Measurements from ENCODE around the gene CNEP1R1.

DNA sequence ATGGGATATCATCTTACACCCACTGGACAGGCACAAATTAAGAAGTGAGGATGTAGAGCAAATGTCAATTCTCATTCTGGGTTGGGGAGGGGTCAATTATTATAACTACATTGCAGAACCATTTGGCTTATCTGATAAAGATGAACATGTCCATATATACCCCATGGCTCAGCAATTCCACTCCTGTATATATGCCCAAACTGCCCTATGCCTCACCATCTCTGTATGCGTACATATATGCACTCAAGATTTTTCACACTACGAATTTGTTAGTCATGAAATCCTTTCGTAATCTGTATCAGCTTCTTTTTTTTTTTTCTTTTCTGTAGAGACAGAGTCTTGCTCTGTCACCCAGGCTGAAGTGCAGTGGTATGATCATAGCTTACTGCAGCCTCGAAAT, 20.8 kb upstream of the CNEP1R1 start:
- TF ChIP-seq, protein P1, sequence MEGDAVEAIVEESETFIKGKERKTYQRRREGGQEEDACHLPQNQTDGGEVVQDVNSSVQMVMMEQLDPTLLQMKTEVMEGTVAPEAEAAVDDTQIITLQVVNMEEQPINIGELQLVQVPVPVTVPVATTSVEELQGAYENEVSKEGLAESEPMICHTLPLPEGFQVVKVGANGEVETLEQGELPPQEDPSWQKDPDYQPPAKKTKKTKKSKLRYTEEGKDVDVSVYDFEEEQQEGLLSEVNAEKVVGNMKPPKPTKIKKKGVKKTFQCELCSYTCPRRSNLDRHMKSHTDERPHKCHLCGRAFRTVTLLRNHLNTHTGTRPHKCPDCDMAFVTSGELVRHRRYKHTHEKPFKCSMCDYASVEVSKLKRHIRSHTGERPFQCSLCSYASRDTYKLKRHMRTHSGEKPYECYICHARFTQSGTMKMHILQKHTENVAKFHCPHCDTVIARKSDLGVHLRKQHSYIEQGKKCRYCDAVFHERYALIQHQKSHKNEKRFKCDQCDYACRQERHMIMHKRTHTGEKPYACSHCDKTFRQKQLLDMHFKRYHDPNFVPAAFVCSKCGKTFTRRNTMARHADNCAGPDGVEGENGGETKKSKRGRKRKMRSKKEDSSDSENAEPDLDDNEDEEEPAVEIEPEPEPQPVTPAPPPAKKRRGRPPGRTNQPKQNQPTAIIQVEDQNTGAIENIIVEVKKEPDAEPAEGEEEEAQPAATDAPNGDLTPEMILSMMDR (IDR thresholded peaks at IDR 0.05) = no peak
- TF ChIP-seq ZBTB21 (CRISPR knock-in tag; IDR thresholded peaks at IDR 0.05; ENCODE audit: borderline replicate concordance) (no peak), NR3C1 (CRISPR knock-in tag; conservative IDR thresholded peaks at IDR 0.05; ENCODE audit: low read depth) (no peak), NR2C2 (CRISPR knock-in tag; IDR thresholded peaks at IDR 0.05) (no peak), ZNF232 (CRISPR knock-in tag; IDR thresholded peaks at IDR 0.05) (no peak), TEAD4 (CRISPR knock-in tag; IDR thresholded peaks at IDR 0.05) (no peak), ZNF671 (CRISPR knock-in tag; IDR thresholded peaks at IDR 0.05) (no peak)
- TF ChIP-seq, protein P2, sequence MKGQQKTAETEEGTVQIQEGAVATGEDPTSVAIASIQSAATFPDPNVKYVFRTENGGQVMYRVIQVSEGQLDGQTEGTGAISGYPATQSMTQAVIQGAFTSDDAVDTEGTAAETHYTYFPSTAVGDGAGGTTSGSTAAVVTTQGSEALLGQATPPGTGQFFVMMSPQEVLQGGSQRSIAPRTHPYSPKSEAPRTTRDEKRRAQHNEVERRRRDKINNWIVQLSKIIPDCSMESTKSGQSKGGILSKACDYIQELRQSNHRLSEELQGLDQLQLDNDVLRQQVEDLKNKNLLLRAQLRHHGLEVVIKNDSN (CRISPR knock-in tag; IDR thresholded peaks at IDR 0.05) = no peak
- TF ChIP-seq, protein P3, sequence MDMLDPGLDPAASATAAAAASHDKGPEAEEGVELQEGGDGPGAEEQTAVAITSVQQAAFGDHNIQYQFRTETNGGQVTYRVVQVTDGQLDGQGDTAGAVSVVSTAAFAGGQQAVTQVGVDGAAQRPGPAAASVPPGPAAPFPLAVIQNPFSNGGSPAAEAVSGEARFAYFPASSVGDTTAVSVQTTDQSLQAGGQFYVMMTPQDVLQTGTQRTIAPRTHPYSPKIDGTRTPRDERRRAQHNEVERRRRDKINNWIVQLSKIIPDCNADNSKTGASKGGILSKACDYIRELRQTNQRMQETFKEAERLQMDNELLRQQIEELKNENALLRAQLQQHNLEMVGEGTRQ (CRISPR knock-in tag; IDR thresholded peaks at IDR 0.05) = no peak

All from WTC11 (cell line).